Lower lobe of right lung (tissue), 2 donors: Measurements from ENCODE around the gene RPS8. TPM values are rescaled to one million over a fixed set of nuclear protein-coding genes. Genes with fewer than 3 reads are reported as not detected.
A peak's percentile ranks its signal among the peaks of the same experiment; 100 is the strongest.
"Not testable (repeated sequence)": the region's sequence is repeated elsewhere in the genome, so short reads cannot be mapped to it uniquely, and the experiment has no call there.

Source experiments
- ATAC-seq, 2 donors: fragments of 200-7000 bp; cut with Tn5 transposase; one replicate each; pipeline ENCODE4 v1.9.1; 2020 to 2022; ENCODE audit warnings: mild to moderate bottlenecking in 2 of 2, moderate library complexity in 2 of 2
- DNase-seq: peaks from one replicate; pipeline ENCODE4 v3.0.0-alpha.2; 2020
- H3K27ac ChIP-seq: fragments of 200-600 bp; one replicate; pipeline ENCODE4 v1.8.0; 2022
- H3K27me3 ChIP-seq: fragments of 200-600 bp; one replicate; pipeline ENCODE4 v1.8.0; 2022; ENCODE audit warnings: low read depth
- H3K36me3 ChIP-seq: fragments of 200-600 bp; one replicate; pipeline ENCODE4 v1.8.0; 2022; ENCODE audit warnings: mild to moderate bottlenecking
- H3K4me1 ChIP-seq: fragments of 200-600 bp; one replicate; pipeline ENCODE4 v1.8.0; 2022
- H3K4me3 ChIP-seq: fragments of 200-600 bp; one replicate; pipeline ENCODE4 v1.8.0; 2022; ENCODE audit warnings: mild to moderate bottlenecking
- H3K9me3 ChIP-seq: fragments of 200-600 bp; one replicate; pipeline ENCODE4 v1.8.0; 2022
- CTCF ChIP-seq: fragments of 200-600 bp; IDR thresholded peaks from one replicate; pipeline ENCODE4 v1.8.0; 2022; ENCODE audit warnings: antibody characterized with exemption, mild to moderate bottlenecking
- intact Hi-C: fragments of 100-400 bp; cut with DNase I; formaldehyde crosslinking; loops from one replicate; pipeline ENCODE4 v1.11.0; 2022
- total RNA-seq: library from RNA; stranded (reverse); fragmentation: NEBNext Ultra II Directional; extraction: Animal tissue kit (Norgen Biotek cat#: 25700); gene quantifications from one replicate; pipeline ENCODE4 v1.2.1, GENCODE V29; 2021
- donor health status: DM: no; HTN: yes; CAD: no; lungs with severe emphysema.

Gene RPS8
- total RNA-seq, 1 donor from 2014 or later = 1,341 TPM

- no peaks in the 10 kb centered on the region for H3K36me3 ChIP-seq
Measured at GRCh38 chr1:44759077-44759476, 16.3 kb upstream of the RPS8 start.

DNA sequence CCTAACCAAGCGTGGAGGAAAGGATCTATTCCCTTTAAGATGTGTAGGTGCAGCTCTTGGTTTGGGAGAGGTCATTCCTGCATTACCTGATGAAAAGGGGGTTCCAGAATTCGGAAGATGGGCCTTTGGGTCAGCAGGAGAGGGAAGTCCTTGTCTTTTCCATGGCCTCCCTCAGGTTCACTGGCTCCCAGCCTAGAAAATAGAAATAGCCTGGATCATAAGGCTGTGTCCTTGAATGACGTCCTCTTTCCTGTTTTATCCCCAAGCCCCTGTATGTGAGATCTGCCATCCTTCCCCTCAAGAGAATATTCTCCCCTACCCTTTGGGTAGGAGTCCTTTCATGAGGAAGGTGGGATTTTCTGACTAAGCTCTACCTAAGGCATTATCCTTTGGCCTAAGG, 14.5 kb upstream of the RPS8 start:
- H3K27ac ChIP-seq = no peak overlapping the region
- ATAC-seq = no peak
- TF ChIP-seq CTCF = no peak
- no peak for DNase-seq
- H3K9me3 ChIP-seq = no peaks in the 10 kb centered on the region
- H3K4me3 ChIP-seq = no peak overlapping the region
- no peaks in the 10 kb centered on the region for H3K36me3 ChIP-seq
- H3K4me1 ChIP-seq = no peaks in the 10 kb centered on the region
- no peaks in the 10 kb centered on the region for H3K27me3 ChIP-seq
- intact Hi-C loops = no loop called here

More at GRCh38 chr1:44759077-44759476, 16.3 kb upstream of the RPS8 start:
- intact Hi-C loops = no loop called here
- TF ChIP-seq CTCF = no peak
- Histone ChIP-seq H3K9me3 (no peaks in the 10 kb centered on the region), H3K27me3 (no peaks in the 10 kb centered on the region), H3K4me1 (no peaks in the 10 kb centered on the region), H3K27ac (no peak overlapping the region), H3K4me3 (no peak overlapping the region)
- DNase-seq = no peak
- ATAC-seq = no peak

DNA sequence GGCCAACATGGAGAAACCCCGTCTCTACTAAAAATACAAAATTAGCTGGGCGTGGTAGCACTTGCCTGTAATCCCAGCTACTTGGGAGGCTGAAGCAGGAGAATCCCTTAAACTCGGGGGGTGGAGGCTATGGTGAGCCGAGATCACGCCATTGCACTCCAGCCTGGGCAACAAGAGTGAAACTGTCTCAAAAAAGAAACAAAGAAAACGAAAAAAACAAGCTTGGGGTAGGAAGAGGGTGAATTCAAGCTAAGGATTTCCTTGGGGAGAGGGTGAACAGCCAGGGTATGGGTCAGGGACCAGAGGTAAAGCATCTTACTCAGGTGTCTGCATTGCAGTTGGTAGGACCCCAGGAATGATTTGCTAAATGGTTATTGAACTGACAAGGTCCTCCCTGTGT, 8.9 kb upstream of the RPS8 start:
- H3K9me3 ChIP-seq, ATAC-seq, H3K27ac ChIP-seq, DNase-seq, H3K4me1 ChIP-seq, H3K27me3 ChIP-seq, H3K36me3 ChIP-seq, intact Hi-C loops, H3K4me3 ChIP-seq: not testable (repeated sequence)

- intact Hi-C loops = no loop called here
- H3K9me3 ChIP-seq = no peaks in the 10 kb centered on the region
- H3K36me3 ChIP-seq = peaks cover 49% of the 10 kb centered on the region
- ATAC-seq (peak; percentile 30 to 38), DNase-seq (no peak)
- H3K4me3 ChIP-seq = peak overlapping the region; percentile 97
- peak overlapping the region; percentile 98 for H3K27ac ChIP-seq
- peaks cover 29% of the 10 kb centered on the region for H3K4me1 ChIP-seq
- TF ChIP-seq CTCF = no peak
- H3K27me3 ChIP-seq = no peaks in the 10 kb centered on the region
Measured at GRCh38 chr1:44775930-44776729, 790 bp downstream of the RPS8 start.

- Histone ChIP-seq H3K27me3 (no peaks in the 10 kb centered on the region), H3K36me3 (peaks cover 55% of the 10 kb centered on the region), H3K27ac (peak overlapping the region; percentile 98), H3K4me1 (peaks cover 29% of the 10 kb centered on the region), H3K9me3 (no peaks in the 10 kb centered on the region), H3K4me3 (peak overlapping the region; percentile 97)
- TF ChIP-seq CTCF = no peak
- no peak for ATAC-seq
- intact Hi-C loops = no loop called here
- no peak for DNase-seq
Measured at GRCh38 chr1:44776730-44777068, 1.4 kb downstream of the RPS8 start.

DNA sequence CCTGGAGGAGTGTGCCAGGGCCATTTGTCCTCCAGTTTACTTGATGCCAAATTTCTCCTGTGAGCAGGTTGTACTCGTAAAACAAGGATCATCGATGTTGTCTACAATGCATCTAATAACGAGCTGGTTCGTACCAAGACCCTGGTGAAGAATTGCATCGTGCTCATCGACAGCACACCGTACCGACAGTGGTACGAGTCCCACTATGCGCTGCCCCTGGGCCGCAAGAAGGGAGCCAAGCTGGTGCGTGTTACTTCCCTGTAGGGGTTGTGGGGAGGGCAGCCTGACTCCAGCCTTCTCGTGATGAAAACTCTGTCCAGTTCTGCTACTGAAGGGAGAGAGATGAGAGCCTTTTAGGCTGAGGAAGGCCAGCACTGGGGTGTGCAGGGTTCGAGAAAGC, 2.2 kb downstream of the RPS8 start:
- Histone ChIP-seq H3K27me3 (no peaks in the 10 kb centered on the region), H3K27ac (no peak overlapping the region), H3K36me3 (peaks cover 55% of the 10 kb centered on the region), H3K4me3 (no peak overlapping the region), H3K9me3 (no peaks in the 10 kb centered on the region), H3K4me1 (peaks cover 29% of the 10 kb centered on the region)
- no peak for TF ChIP-seq CTCF
- ATAC-seq = no peak
- DNase-seq = no peak
- intact Hi-C loops = no loop called here
